ENCODE data around the gene PTPRK.

DNA sequence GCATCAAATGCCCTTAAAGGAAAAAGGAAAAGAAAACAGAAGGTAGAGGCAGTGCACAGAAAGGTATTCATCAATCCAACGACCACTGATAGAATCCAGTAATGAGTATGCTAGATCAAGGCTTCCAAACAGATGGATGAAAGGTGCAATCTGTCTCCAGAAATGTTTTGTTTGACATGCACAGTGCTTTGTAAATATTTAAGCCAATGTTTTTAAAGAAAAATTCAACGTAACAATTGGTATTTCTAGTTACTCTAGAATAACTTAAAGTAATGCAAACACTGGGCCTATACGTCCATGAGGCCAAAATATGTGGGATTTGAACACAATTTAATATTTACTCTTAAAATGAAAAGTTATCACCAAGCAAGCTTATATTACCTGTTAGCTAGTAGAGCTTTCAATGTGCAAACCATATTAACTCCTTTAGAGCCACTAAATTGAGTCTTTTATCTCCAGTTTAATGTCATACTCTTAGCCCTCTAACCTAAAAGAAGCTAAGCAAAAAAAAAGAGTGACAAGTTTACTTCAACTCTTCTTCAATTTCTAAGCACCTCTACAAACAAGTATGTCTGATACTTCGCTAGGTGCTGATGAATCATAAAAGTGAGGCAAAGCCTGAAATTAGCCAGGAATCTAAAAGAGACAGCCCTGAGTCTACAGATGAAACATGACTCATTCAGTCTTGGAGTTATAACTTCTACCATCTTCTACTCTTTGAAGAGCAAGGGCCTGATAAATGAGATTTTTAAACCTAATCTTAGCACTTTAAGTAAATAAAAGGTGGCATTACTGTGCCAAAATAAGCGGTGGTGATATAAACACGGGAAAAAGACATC is 169.8 kb downstream of the PTPRK start:
- TF ChIP-seq, protein P1, sequence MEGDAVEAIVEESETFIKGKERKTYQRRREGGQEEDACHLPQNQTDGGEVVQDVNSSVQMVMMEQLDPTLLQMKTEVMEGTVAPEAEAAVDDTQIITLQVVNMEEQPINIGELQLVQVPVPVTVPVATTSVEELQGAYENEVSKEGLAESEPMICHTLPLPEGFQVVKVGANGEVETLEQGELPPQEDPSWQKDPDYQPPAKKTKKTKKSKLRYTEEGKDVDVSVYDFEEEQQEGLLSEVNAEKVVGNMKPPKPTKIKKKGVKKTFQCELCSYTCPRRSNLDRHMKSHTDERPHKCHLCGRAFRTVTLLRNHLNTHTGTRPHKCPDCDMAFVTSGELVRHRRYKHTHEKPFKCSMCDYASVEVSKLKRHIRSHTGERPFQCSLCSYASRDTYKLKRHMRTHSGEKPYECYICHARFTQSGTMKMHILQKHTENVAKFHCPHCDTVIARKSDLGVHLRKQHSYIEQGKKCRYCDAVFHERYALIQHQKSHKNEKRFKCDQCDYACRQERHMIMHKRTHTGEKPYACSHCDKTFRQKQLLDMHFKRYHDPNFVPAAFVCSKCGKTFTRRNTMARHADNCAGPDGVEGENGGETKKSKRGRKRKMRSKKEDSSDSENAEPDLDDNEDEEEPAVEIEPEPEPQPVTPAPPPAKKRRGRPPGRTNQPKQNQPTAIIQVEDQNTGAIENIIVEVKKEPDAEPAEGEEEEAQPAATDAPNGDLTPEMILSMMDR (conservative IDR thresholded peaks at IDR 0.05; ENCODE audit: low read length) = no peak
- TF ChIP-seq EZH2phosphoT487 (IDR thresholded peaks at IDR 0.05; ENCODE audit: borderline replicate concordance, low read depth, low read length) = no peak
